Natural killer cell (primary cell): ENCODE measurements around the gene IBA57. TPM values are rescaled to one million over a fixed set of nuclear protein-coding genes. Genes with fewer than 3 reads are reported as not detected.

Source experiments
- ATAC-seq, 3 donors: fragments of 150-1000 bp in 2 of 3; fragments of 200-7000 bp in 1 of 3; cut with Tn5 transposase; 1 replicate in 1 of 3; 2 replicates in 2 of 3; pipeline ENCODE4 v1.10.0; 2021; ENCODE audit warnings: mild to moderate bottlenecking in 2 of 3, moderate library complexity in 2 of 3
- DNase-seq, 2 donors: peaks; one replicate each; pipeline versions ENCODE4 v3.0.0 to v3.0.0-alpha.2; 2013 to 2021; ENCODE audit warnings: mixed read lengths in 1 of 2
- H3K27ac ChIP-seq: one replicate; pipeline ENCODE4 v1.5.1; 2013; ENCODE audit warnings: mild to moderate bottlenecking, low read length
- H3K27me3 ChIP-seq: one replicate; pipeline ENCODE4 v1.6.1; 2013; ENCODE audit warnings: low read length; ENCODE audit not compliant: control insufficient read depth, insufficient read depth
- H3K36me3 ChIP-seq: one replicate; pipeline ENCODE4 v1.6.1; 2013; ENCODE audit warnings: low read length; ENCODE audit not compliant: control insufficient read depth, insufficient read depth
- H3K4me1 ChIP-seq: one replicate; pipeline ENCODE4 v1.6.1; 2013; ENCODE audit warnings: low read length; ENCODE audit not compliant: control insufficient read depth, insufficient read depth
- H3K4me3 ChIP-seq: one replicate; pipeline ENCODE4 v1.5.1; 2013; ENCODE audit warnings: low read length
- H3K9me3 ChIP-seq: one replicate; pipeline ENCODE4 v1.6.1; 2013; ENCODE audit warnings: low read length; ENCODE audit not compliant: control insufficient read depth, insufficient read depth
- H3K27ac Mint-ChIP-seq, 2 donors: one replicate each; pipeline ENCODE4 v1.8.0; 2022; ENCODE audit warnings: mild to moderate bottlenecking in 2 of 2, mixed read lengths in 2 of 2, moderate library complexity in 1 of 2
- H3K27me3 Mint-ChIP-seq, 2 donors: one replicate each; pipeline ENCODE4 v1.8.0; 2022; ENCODE audit warnings: low read depth in 2 of 2, mixed read lengths in 2 of 2
- H3K36me3 Mint-ChIP-seq: one replicate; pipeline ENCODE4 v1.8.0; 2022; ENCODE audit warnings: mixed read lengths
- H3K4me1 Mint-ChIP-seq, 2 donors: one replicate each; pipeline ENCODE4 v1.8.0; 2022; ENCODE audit warnings: mixed read lengths in 2 of 2
- H3K4me3 Mint-ChIP-seq: one replicate; pipeline ENCODE4 v1.8.0; 2022; ENCODE audit warnings: mild to moderate bottlenecking, moderate library complexity, mixed read lengths
- H3K9me3 Mint-ChIP-seq, 2 donors: one replicate each; pipeline ENCODE4 v1.8.0; 2022; ENCODE audit warnings: mixed read lengths in 2 of 2
- CTCF ChIP-seq: fragments of 200-600 bp; IDR thresholded peaks from one replicate; pipeline ENCODE4 v1.8.0; 2022; ENCODE audit warnings: antibody characterized with exemption
- WGBS: methylation state at CpG from one replicate; pipeline ENCODE4 v1.1.7; 2013; ENCODE audit warnings: missing lambda C conversion rate; ENCODE audit not compliant: insufficient coverage; 5-methylcytosine and 5-hydroxymethylcytosine counted together
- intact Hi-C: fragments of 100-400 bp; cut with micrococcal nuclease; formaldehyde crosslinking; loops from one replicate; pipeline ENCODE4 v1.14.2; 2022
- total RNA-seq, 4 donors: library from RNA; stranded (reverse); fragments of 120-200 nt in 1 of 4; gene quantifications; one replicate each; pipeline versions ENCODE4 v1.2.3 to v1.2.4, GENCODE V29; 2013 to 2022

Gene IBA57
- total RNA-seq, 3 donors from 2014 or later (not counting 1 experiment from before 2014, with no cell fraction given) = 13.3 to 14.1 (median 13.8) TPM

- H3K4me3 ChIP-seq = no peak overlapping the region
- Mint-ChIP-seq H3K27ac (no peak overlapping the region), H3K4me3 (no peak overlapping the region), H3K9me3 (no peaks in the 10 kb centered on the region), H3K36me3 (no peaks in the 10 kb centered on the region), H3K4me1 (peaks cover 15 to 22% of the 10 kb centered on the region in 2 donors), H3K27me3 (no peaks in the 10 kb centered on the region)
- intact Hi-C loops = no loop called here
- peaks cover 12% of the 10 kb centered on the region for H3K4me1 ChIP-seq
- no peak overlapping the region for H3K27ac ChIP-seq
- DNase-seq (no peak), ATAC-seq (no peak)
- 94% methylated on average over 14 of the region's 14 CpGs for WGBS
- H3K36me3 ChIP-seq = no peaks in the 10 kb centered on the region
- no peaks in the 10 kb centered on the region for H3K27me3 ChIP-seq
- no peak for TF ChIP-seq CTCF
- no peaks in the 10 kb centered on the region for H3K9me3 ChIP-seq
Measured at GRCh38 chr1:228190182-228190581, 24.6 kb downstream of the IBA57 start.

- Mint-ChIP-seq H3K4me1 (peaks cover 9 to 16% of the 10 kb centered on the region in 2 donors), H3K4me3 (no peak overlapping the region), H3K27me3 (no peaks in the 10 kb centered on the region), H3K27ac (no peak overlapping the region), H3K9me3 (no peaks in the 10 kb centered on the region), H3K36me3 (no peaks in the 10 kb centered on the region)
- Histone ChIP-seq H3K9me3 (no peaks in the 10 kb centered on the region), H3K4me1 (peaks cover 6% of the 10 kb centered on the region), H3K4me3 (no peak overlapping the region), H3K36me3 (no peaks in the 10 kb centered on the region), H3K27me3 (no peaks in the 10 kb centered on the region), H3K27ac (no peak overlapping the region)
- intact Hi-C loops = no loop called here
- WGBS = 83% methylated on average over 4 of the region's 5 CpGs
- ATAC-seq = no peak
- no peak for DNase-seq
- no peak for TF ChIP-seq CTCF
Measured at GRCh38 chr1:228190778-228191177, 25.2 kb downstream of the IBA57 start.

- Histone ChIP-seq H3K27ac (no peak overlapping the region), H3K9me3 (peaks cover 3% of the 10 kb centered on the region), H3K27me3 (no peaks in the 10 kb centered on the region), H3K36me3 (no peaks in the 10 kb centered on the region), H3K4me1 (no peaks in the 10 kb centered on the region), H3K4me3 (no peak overlapping the region)
- intact Hi-C loops = no loop called here
- Mint-ChIP-seq H3K4me3 (no peak overlapping the region), H3K27ac (no peak overlapping the region), H3K36me3 (peaks cover 10% of the 10 kb centered on the region), H3K27me3 (no peaks in the 10 kb centered on the region), H3K4me1 (no peaks in the 10 kb centered on the region), H3K9me3 (peaks cover 4 to 5% of the 10 kb centered on the region in 2 donors)
- no peak for TF ChIP-seq CTCF
- ATAC-seq (no peak), DNase-seq (no peak)
- 89% methylated on average over 2 of the region's 3 CpGs for WGBS
Measured at GRCh38 chr1:228194436-228194835, 28.8 kb downstream of the IBA57 start.
